Mesenchymal stem cell (in vitro differentiated cells and primary cell): Measurements from ENCODE around the gene RHBDF1.
"Not testable (repeated sequence)": the region's sequence is repeated elsewhere in the genome, so short reads cannot be mapped to it uniquely, and the experiment has no call there.

ENCODE experiments used
- DNase-seq: peaks from one replicate; pipeline ENCODE4 v3.0.0-alpha.2; 2013
- H2AFZ ChIP-seq: one replicate; pipeline ENCODE4 v1.6.1; 2013; ENCODE audit warnings: low read depth, mild to moderate bottlenecking, control low read depth, inconsistent platforms, low read length, moderate library complexity
- H2AK5ac ChIP-seq: 2 replicates; pipeline ENCODE4 v1.6.1; 2013; ENCODE audit warnings: low read length, moderate library complexity, mild to moderate bottlenecking, inconsistent platforms; ENCODE audit not compliant: severe bottlenecking
- H2BK120ac ChIP-seq: one replicate; pipeline ENCODE4 v1.6.1; 2013; ENCODE audit warnings: low read depth, mild to moderate bottlenecking, inconsistent platforms, low read length, moderate library complexity
- H2BK12ac ChIP-seq, 2 experiments: one replicate each; pipeline ENCODE4 v1.6.1; 2013; ENCODE audit warnings: inconsistent platforms in 2 of 2, low read length in 2 of 2, mild to moderate bottlenecking in 2 of 2, moderate library complexity in 2 of 2, control low read depth in 1 of 2
- H2BK15ac ChIP-seq: one replicate; pipeline ENCODE4 v1.6.1; 2013; ENCODE audit warnings: mild to moderate bottlenecking, low read depth, inconsistent platforms; ENCODE audit not compliant: poor library complexity, severe bottlenecking
- H2BK5ac ChIP-seq: 2 replicates; pipeline ENCODE4 v1.6.1; 2013; ENCODE audit warnings: low read depth, mild to moderate bottlenecking, low read length, control low read depth, inconsistent platforms; ENCODE audit not compliant: poor library complexity, severe bottlenecking
- H3K14ac ChIP-seq, 2 experiments: one replicate each; pipeline ENCODE4 v1.6.1; 2013; ENCODE audit warnings: inconsistent platforms in 2 of 2, low read length in 2 of 2, control low read depth in 1 of 2, mild to moderate bottlenecking in 1 of 2, moderate library complexity in 1 of 2
- H3K18ac ChIP-seq, 2 experiments: one replicate each; pipeline ENCODE4 v1.6.1; 2013; ENCODE audit warnings: inconsistent platforms in 2 of 2, low read length in 2 of 2, control low read depth in 1 of 2, low read depth in 1 of 2, mild to moderate bottlenecking in 1 of 2
- H3K23ac ChIP-seq, 2 experiments: one replicate each; pipeline ENCODE4 v1.6.1; 2013; ENCODE audit warnings: inconsistent platforms in 2 of 2, low read length in 2 of 2, mild to moderate bottlenecking in 2 of 2, moderate library complexity in 2 of 2, control low read depth in 1 of 2
- H3K27ac ChIP-seq: 2 replicates; pipeline ENCODE4 v1.5.1; 2013; ENCODE audit warnings: mild to moderate bottlenecking, moderate library complexity, low read length, control low read depth, inconsistent platforms; ENCODE audit not compliant: poor library complexity, severe bottlenecking
- H3K27me3 ChIP-seq, 2 experiments: 2 replicates each; pipeline versions ENCODE4 v1.6.1 to v1.7.0; 2013; ENCODE audit warnings: low read length in 2 of 2, mild to moderate bottlenecking in 2 of 2, moderate library complexity in 2 of 2, control low read depth in 1 of 2, inconsistent platforms in 1 of 2; ENCODE audit not compliant: control insufficient read depth in 1 of 2, insufficient read depth in 1 of 2
- H3K36me3 ChIP-seq, 2 experiments: 2 replicates each; pipeline versions ENCODE4 v1.6.1 to v1.7.0; 2013; ENCODE audit warnings: low read length in 2 of 2, control low read depth in 1 of 2, inconsistent platforms in 1 of 2, low read depth in 1 of 2, mild to moderate bottlenecking in 1 of 2; ENCODE audit not compliant: insufficient read depth in 2 of 2, control insufficient read depth in 1 of 2
- H3K4ac ChIP-seq, 2 experiments: one replicate each; pipeline ENCODE4 v1.6.1; 2013; ENCODE audit warnings: inconsistent platforms in 2 of 2, low read length in 2 of 2, mild to moderate bottlenecking in 2 of 2, moderate library complexity in 2 of 2, control low read depth in 1 of 2, low read depth in 1 of 2
- H3K4me1 ChIP-seq: 2 replicates; pipeline ENCODE4 v1.6.1; 2013; ENCODE audit warnings: low read depth, low read length, control low read depth; ENCODE audit not compliant: control insufficient read depth, insufficient read depth
- H3K4me2 ChIP-seq: 2 replicates; pipeline ENCODE4 v1.6.1; 2013; ENCODE audit warnings: low read length, mild to moderate bottlenecking, inconsistent platforms; ENCODE audit not compliant: poor library complexity, severe bottlenecking
- H3K4me3 ChIP-seq, 2 experiments: 2 replicates each; pipeline versions ENCODE4 v1.5.1 to v1.7.0; 2013; ENCODE audit warnings: low read length in 2 of 2, mild to moderate bottlenecking in 2 of 2, control low read depth in 1 of 2, low read depth in 1 of 2; ENCODE audit not compliant: insufficient read depth in 1 of 2
- H3K79me1 ChIP-seq: replicated peaks from 2 replicates; pipeline ENCODE4 v1.6.1; 2013; ENCODE audit warnings: mild to moderate bottlenecking, control low read depth, low read length, inconsistent platforms; ENCODE audit not compliant: poor library complexity, severe bottlenecking
- H3K9ac ChIP-seq: 2 replicates; pipeline ENCODE4 v1.7.0; 2013; ENCODE audit warnings: mild to moderate bottlenecking, low read length, moderate library complexity
- H3K9me3 ChIP-seq: 2 replicates; pipeline ENCODE4 v1.7.0; 2013; ENCODE audit warnings: mild to moderate bottlenecking, low read length; ENCODE audit not compliant: control insufficient read depth
- H4K8ac ChIP-seq: one replicate; pipeline ENCODE4 v1.6.1; 2013; ENCODE audit warnings: inconsistent platforms, mild to moderate bottlenecking, low read length, moderate library complexity
- H4K91ac ChIP-seq: one replicate; pipeline ENCODE4 v1.6.1; 2013; ENCODE audit warnings: mild to moderate bottlenecking, low read length, inconsistent platforms
- WGBS: methylation state at CpG from one replicate; pipeline ENCODE4 v1.1.7; 2013; ENCODE audit warnings: mixed read lengths; 5-methylcytosine and 5-hydroxymethylcytosine counted together

The RHBDF1 gene

DNA sequence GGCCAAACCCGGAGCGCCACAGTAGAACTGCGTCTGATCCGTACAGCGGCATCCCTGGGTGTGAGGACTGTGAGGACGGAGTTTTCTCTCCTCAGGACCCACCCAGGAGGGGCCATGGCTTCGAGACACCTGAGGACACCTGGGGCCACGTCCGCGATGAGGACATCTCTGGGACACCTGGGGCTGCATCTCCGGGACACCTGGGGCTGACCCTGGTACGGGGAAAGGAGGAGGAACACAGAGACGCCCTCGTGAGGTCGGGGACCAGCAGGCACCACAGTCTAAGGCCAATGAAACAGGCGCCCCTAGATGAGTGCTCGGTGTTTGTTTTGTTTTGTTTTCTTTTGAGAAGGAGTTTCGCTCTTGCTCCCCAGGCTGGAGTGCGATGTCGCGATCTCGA is 48.3 kb downstream of the RHBDF1 start:
- not testable (repeated sequence) for H3K4ac ChIP-seq, H3K18ac ChIP-seq, H3K9me3 ChIP-seq, H3K27ac ChIP-seq, H2BK15ac ChIP-seq, H3K4me3 ChIP-seq, H3K79me1 ChIP-seq, H4K8ac ChIP-seq, H3K23ac ChIP-seq, H2BK5ac ChIP-seq, H3K27me3 ChIP-seq, H3K9ac ChIP-seq, H2AFZ ChIP-seq, H3K4me1 ChIP-seq, H3K36me3 ChIP-seq, H2AK5ac ChIP-seq, H4K91ac ChIP-seq, H3K4me2 ChIP-seq, H3K14ac ChIP-seq, H2BK120ac ChIP-seq, DNase-seq, H2BK12ac ChIP-seq
- WGBS, result 96% methylated on average over 4 of the region's 22 CpGs

DNA sequence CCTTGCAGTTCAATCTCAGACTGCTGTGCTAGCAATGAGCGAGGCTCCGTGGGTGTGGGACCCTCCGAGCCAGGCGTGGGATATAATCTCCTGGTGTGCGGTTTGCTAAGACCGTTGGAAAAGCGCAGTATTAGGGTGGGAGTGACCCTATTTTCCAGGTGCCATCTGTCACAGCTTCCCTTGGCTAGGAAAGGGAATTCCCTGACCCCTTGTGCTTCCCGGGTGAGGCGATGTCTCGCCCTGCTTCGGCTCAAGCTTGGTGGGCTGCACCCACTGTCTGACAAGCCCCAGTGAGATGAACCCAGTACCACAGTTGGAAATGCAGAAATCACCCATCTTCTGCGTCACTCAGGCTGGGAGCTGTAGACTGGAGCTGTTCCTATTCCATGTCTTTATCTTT is 51.5 kb downstream of the RHBDF1 start:
- H3K36me3 ChIP-seq, result not testable (repeated sequence)
- WGBS, result 94% methylated on average over 11 of the region's 12 CpGs

DNA sequence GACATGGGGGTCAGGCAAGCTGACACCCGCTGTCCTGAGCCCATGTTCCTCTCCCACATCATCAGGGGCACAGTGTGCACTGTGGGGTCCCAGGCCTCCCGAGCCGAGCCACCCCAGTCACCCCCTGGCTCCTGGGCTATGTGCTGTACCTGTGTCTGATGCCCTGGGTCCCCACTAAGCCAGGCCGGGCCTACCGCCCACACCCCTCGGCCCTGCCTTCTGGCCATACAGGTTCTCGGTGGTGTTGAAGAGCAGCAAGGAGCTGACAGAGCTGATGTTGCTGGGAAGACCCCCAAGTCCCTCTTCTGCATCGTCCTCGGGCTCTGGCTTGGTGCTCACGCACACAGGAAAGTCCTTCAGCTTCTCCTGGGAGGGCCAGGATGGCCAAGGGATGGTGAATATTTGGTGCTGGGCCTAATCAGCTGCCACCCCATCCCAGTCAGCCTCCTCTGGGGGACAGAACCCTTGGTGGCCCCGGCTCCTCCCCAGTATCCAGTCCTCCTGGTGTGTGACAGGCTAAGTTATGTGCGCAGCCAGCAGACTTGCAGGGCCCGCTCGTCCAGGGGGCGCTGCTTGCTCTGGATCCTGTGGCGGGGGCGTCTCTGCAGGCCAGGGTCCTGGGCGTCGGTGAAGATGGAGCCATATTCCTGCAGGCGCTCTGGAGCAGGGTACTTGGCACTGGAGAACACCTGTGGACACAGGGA is 55.2 kb downstream of the RHBDF1 start:
- not testable (repeated sequence) for H3K4ac ChIP-seq, DNase-seq, H2BK12ac ChIP-seq, H2BK5ac ChIP-seq, H2BK120ac ChIP-seq, H4K8ac ChIP-seq, H2AK5ac ChIP-seq, H3K27ac ChIP-seq, H3K36me3 ChIP-seq, H3K4me3 ChIP-seq, H4K91ac ChIP-seq, H3K9ac ChIP-seq, H2AFZ ChIP-seq, H3K27me3 ChIP-seq, H3K4me2 ChIP-seq, H3K23ac ChIP-seq, H3K79me1 ChIP-seq, H2BK15ac ChIP-seq, H3K9me3 ChIP-seq, H3K4me1 ChIP-seq, H3K18ac ChIP-seq, H3K14ac ChIP-seq
- WGBS, result 83% methylated on average over 7 of the region's 20 CpGs

More for the DNA sequence above, 51.5 kb downstream of the RHBDF1 start:
- H2BK15ac ChIP-seq, H3K27me3 ChIP-seq, H3K23ac ChIP-seq, H3K9me3 ChIP-seq, H3K27ac ChIP-seq, H3K79me1 ChIP-seq, H2BK120ac ChIP-seq, DNase-seq, H3K9ac ChIP-seq, H3K18ac ChIP-seq, H2AFZ ChIP-seq, H2AK5ac ChIP-seq, H4K8ac ChIP-seq, H3K4ac ChIP-seq, H3K4me3 ChIP-seq, H4K91ac ChIP-seq, H3K4me2 ChIP-seq, H3K4me1 ChIP-seq, H2BK5ac ChIP-seq, H3K14ac ChIP-seq, H2BK12ac ChIP-seq: not testable (repeated sequence)

- not testable (repeated sequence) for H2AFZ ChIP-seq, H3K4me3 ChIP-seq, H4K8ac ChIP-seq, H3K27me3 ChIP-seq, H3K18ac ChIP-seq, H3K14ac ChIP-seq, H2BK120ac ChIP-seq, H3K9ac ChIP-seq, H2AK5ac ChIP-seq, H3K4me2 ChIP-seq, H2BK15ac ChIP-seq, H3K79me1 ChIP-seq, H4K91ac ChIP-seq, H3K4me1 ChIP-seq, H3K4ac ChIP-seq, H3K27ac ChIP-seq, H3K23ac ChIP-seq, H3K36me3 ChIP-seq, H2BK12ac ChIP-seq, H2BK5ac ChIP-seq, DNase-seq, H3K9me3 ChIP-seq
- no CpG with 5 or more reads among the region's 27 CpGs for WGBS
These were observed 61.7 kb downstream of the RHBDF1 start for GRCh38 chr16:10772-11171.
